PFSK-1 (cell line): ENCODE measurements around the gene CDHR3.

ENCODE experiments used
- FOXP2 ChIP-seq: optimal IDR thresholded peaks from 2 replicates; pipeline ENCODE3; 2011; ENCODE audit warnings: borderline replicate concordance, control low read depth, inconsistent platforms; ENCODE audit not compliant: insufficient read depth; ENCODE audit errors: extremely low read length, extremely low read depth
- POLR2AphosphoS5 ChIP-seq: IDR thresholded peaks from 2 replicates; pipeline ENCODE4 v1.6.1; 2012; ENCODE audit warnings: low read depth, mild to moderate bottlenecking, control low read depth, low read length, moderate library complexity
- REST ChIP-seq, 2 experiments: IDR thresholded peaks; 2 replicates each; pipeline versions ENCODE4 v1.6.1 to v1.8.0; 2011 to 2012; ENCODE audit warnings: low read depth in 2 of 2, low read length in 2 of 2, control low read depth in 1 of 2, inconsistent platforms in 1 of 2, mild to moderate bottlenecking in 1 of 2, moderate library complexity in 1 of 2; ENCODE audit not compliant: insufficient read depth in 1 of 2
- SIN3A ChIP-seq: IDR thresholded peaks from 2 replicates; pipeline ENCODE4 v1.6.1; 2012; ENCODE audit warnings: mild to moderate bottlenecking, low read length, moderate library complexity, borderline replicate concordance; ENCODE audit not compliant: insufficient read depth
- TAF1 ChIP-seq: IDR thresholded peaks from 2 replicates; pipeline ENCODE4 v1.6.1; 2012; ENCODE audit warnings: low read length, control low read depth, borderline replicate concordance; ENCODE audit not compliant: insufficient read depth

CDHR3 gene

GRCh38 chr7:106054156-106054910, 91.3 kb downstream of the CDHR3 start:
- TF ChIP-seq REST (IDR thresholded peaks at IDR 0.05; ENCODE audit: insufficient read depth in 1 of 2, low read depth in 2 of 2, low read length in 2 of 2) (no peak), POLR2AphosphoS5 (no peak), FOXP2 (no peak), SIN3A (no peak), TAF1 (no peak)

- no peak for TF ChIP-seq TAF1
- no peak for TF ChIP-seq REST (IDR thresholded peaks at IDR 0.05; ENCODE audit: insufficient read depth in 1 of 2, low read depth in 2 of 2, low read length in 2 of 2)
- no peak for TF ChIP-seq SIN3A
- TF ChIP-seq FOXP2: no peak
- no peak for TF ChIP-seq POLR2AphosphoS5
Observed at GRCh38 chr7:106054971-106055532, 92.0 kb downstream of the CDHR3 start.

GRCh38 chr7:106056513-106057203, 93.6 kb downstream of the CDHR3 start:
- TF ChIP-seq REST (IDR thresholded peaks at IDR 0.05; ENCODE audit: insufficient read depth in 1 of 2, low read depth in 2 of 2, low read length in 2 of 2): no peak
- no peak for TF ChIP-seq TAF1
- no peak for TF ChIP-seq SIN3A
- TF ChIP-seq FOXP2: peak; percentile 39
- no peak for TF ChIP-seq POLR2AphosphoS5

- TF ChIP-seq POLR2AphosphoS5: no peak
- TF ChIP-seq FOXP2: no peak
- TF ChIP-seq TAF1: no peak
- TF ChIP-seq SIN3A: no peak
- no peak for TF ChIP-seq REST (IDR thresholded peaks at IDR 0.05; ENCODE audit: insufficient read depth in 1 of 2, low read depth in 2 of 2, low read length in 2 of 2)
Observed at GRCh38 chr7:106057204-106057961, 94.3 kb downstream of the CDHR3 start.
